IMR-90 (cell line): Measurements from ENCODE around the gene KLHDC9. TPM values are rescaled to one million over a fixed set of nuclear protein-coding genes. Genes with fewer than 3 reads are reported as not detected.

Experiments used
- ATAC-seq: fragments of 200-7000 bp; cut with Tn5 transposase; 2 replicates; pipeline ENCODE4 v1.9.1; 2020; ENCODE audit warnings: low read depth, mild to moderate bottlenecking, moderate library complexity
- BruUV-seq: library from RNA; stranded (reverse); fragments of 400-500 nt; replicated peaks from 2 replicates; lab custom pipeline; 2021; lab: Mats Ljungman, UMichigan
- CTCF ChIA-PET: fragments of 300-600 bp; formaldehyde crosslinking; extraction: SDS; loops from one replicate; lab custom pipeline; 2021; ENCODE audit warnings: antibody characterized with exemption; lab: Yijun Ruan, JAX
- POLR2A ChIA-PET: fragments of 300-600 bp; sonication (Branson Sonifier 250); formaldehyde crosslinking; loops from one replicate; lab custom pipeline; 2022; ENCODE audit warnings: antibody characterized with exemption; ENCODE audit not compliant: unreplicated experiment; lab: Charles Lee
- DNase-seq: peaks from one replicate; pipeline ENCODE4 v3.0.0; 2013
- H2AFZ ChIP-seq: replicated peaks from 2 replicates; pipeline ENCODE3; 2013; ENCODE audit warnings: low read length, mild to moderate bottlenecking; ENCODE audit not compliant: poor library complexity
- H2AK5ac ChIP-seq: 2 replicates; pipeline ENCODE4 v1.6.1; 2013; ENCODE audit warnings: low read depth, low read length, inconsistent platforms
- H2AK9ac ChIP-seq: replicated peaks from 2 replicates; pipeline ENCODE3; 2013; ENCODE audit warnings: mild to moderate bottlenecking, low read depth, low read length, moderate library complexity; ENCODE audit not compliant: poor library complexity
- H2BK120ac ChIP-seq: 2 replicates; pipeline ENCODE4 v1.6.1; 2013; ENCODE audit warnings: low read depth, low read length, inconsistent platforms
- H2BK15ac ChIP-seq: 3 replicates; pipeline ENCODE4 v1.6.1; 2013; ENCODE audit warnings: low read depth, low read length, inconsistent platforms
- H2BK20ac ChIP-seq: 2 replicates; pipeline ENCODE4 v1.6.1; 2013; ENCODE audit warnings: low read depth, mild to moderate bottlenecking, inconsistent platforms, low read length, moderate library complexity
- H2BK5ac ChIP-seq: 2 replicates; pipeline ENCODE4 v1.6.1; 2013; ENCODE audit warnings: mild to moderate bottlenecking, low read depth, low read length, inconsistent platforms; ENCODE audit not compliant: poor library complexity, severe bottlenecking
- H3K14ac ChIP-seq: replicated peaks from 2 replicates; pipeline ENCODE4 v1.6.1; 2013; ENCODE audit warnings: low read depth, low read length, inconsistent platforms
- H3K18ac ChIP-seq: 2 replicates; pipeline ENCODE4 v1.6.1; 2013; ENCODE audit warnings: low read depth, low read length, control low read depth
- H3K23ac ChIP-seq: 2 replicates; pipeline ENCODE4 v1.6.1; 2013; ENCODE audit warnings: low read depth, low read length, inconsistent platforms
- H3K27ac ChIP-seq: 2 replicates; pipeline ENCODE4 v1.5.1; 2013; ENCODE audit warnings: mild to moderate bottlenecking, control low read depth, low read length; ENCODE audit not compliant: insufficient read depth
- H3K27me3 ChIP-seq: 2 replicates; pipeline ENCODE4 v1.6.1; 2013; ENCODE audit warnings: low read length; ENCODE audit not compliant: control insufficient read depth, insufficient read depth
- H3K36me3 ChIP-seq: 2 replicates; pipeline ENCODE4 v1.6.1; 2013; ENCODE audit warnings: low read length, mixed read lengths; ENCODE audit not compliant: control insufficient read depth, insufficient read depth
- H3K4ac ChIP-seq: 2 replicates; pipeline ENCODE4 v1.6.1; 2013; ENCODE audit warnings: low read depth, low read length, inconsistent platforms
- H3K4me1 ChIP-seq: 2 replicates; pipeline ENCODE4 v1.6.1; 2013; ENCODE audit warnings: low read length, mixed read lengths; ENCODE audit not compliant: control insufficient read depth, insufficient read depth
- H3K4me2 ChIP-seq: 2 replicates; pipeline ENCODE4 v1.6.1; 2013; ENCODE audit warnings: low read depth, mild to moderate bottlenecking, control low read depth, low read length, moderate library complexity
- H3K4me3 ChIP-seq: 2 replicates; pipeline ENCODE4 v1.5.1; 2013; ENCODE audit warnings: low read depth, mild to moderate bottlenecking, control low read depth, low read length, moderate library complexity; ENCODE audit not compliant: insufficient read depth
- H3K56ac ChIP-seq: 2 replicates; pipeline ENCODE4 v1.6.1; 2013; ENCODE audit warnings: low read length, inconsistent platforms; ENCODE audit not compliant: insufficient read depth; ENCODE audit errors: extremely low read depth
- H3K79me1 ChIP-seq, 2 experiments: 2 replicates each; pipeline ENCODE4 v1.6.1; 2013; ENCODE audit warnings: low read length in 2 of 2, inconsistent platforms in 1 of 2, low read depth in 1 of 2
- H3K9ac ChIP-seq: 2 replicates; pipeline ENCODE4 v1.6.1; 2013; ENCODE audit warnings: low read depth, low read length, control low read depth
- H3K9me1 ChIP-seq: 2 replicates; pipeline ENCODE4 v1.6.1; 2013; ENCODE audit warnings: low read length, inconsistent platforms; ENCODE audit not compliant: insufficient read depth
- H3K9me3 ChIP-seq: 2 replicates; pipeline ENCODE4 v1.6.1; 2013; ENCODE audit warnings: low read length; ENCODE audit not compliant: control insufficient read depth, insufficient read depth
- H4K20me1 ChIP-seq: 2 replicates; pipeline ENCODE4 v1.6.1; 2013; ENCODE audit warnings: low read length, inconsistent platforms; ENCODE audit not compliant: insufficient read depth
- H4K5ac ChIP-seq: 2 replicates; pipeline ENCODE4 v1.6.1; 2013; ENCODE audit warnings: mild to moderate bottlenecking, low read depth, low read length, control low read depth
- H4K8ac ChIP-seq, 2 experiments: 2 replicates each; pipeline ENCODE4 v1.6.1; 2013; ENCODE audit warnings: low read depth in 2 of 2, low read length in 2 of 2, control low read depth in 1 of 2, inconsistent platforms in 1 of 2
- H4K91ac ChIP-seq: 2 replicates; pipeline ENCODE4 v1.6.1; 2013; ENCODE audit warnings: low read depth, low read length, inconsistent platforms; ENCODE audit not compliant: insufficient read depth
- BHLHE40 ChIP-seq: fragments of 150-350 bp; IDR thresholded peaks from 2 replicates; pipeline ENCODE4 v1.6.1; 2016; ENCODE audit warnings: mild to moderate bottlenecking, low read depth, low read length
- CHD1 ChIP-seq: IDR thresholded peaks from 2 replicates; pipeline ENCODE4 v1.6.1; 2012; ENCODE audit warnings: low read depth, low read length, improper control_type of control experiment
- FOS ChIP-seq: fragments of 150-350 bp; IDR thresholded peaks from 2 replicates; pipeline ENCODE4 v1.6.1; 2016; ENCODE audit warnings: low read depth, low read length
- MAFK ChIP-seq: IDR thresholded peaks from 2 replicates; pipeline ENCODE4 v1.6.1; 2012; ENCODE audit warnings: low read depth, low read length, improper control_type of control experiment
- NFE2L2 ChIP-seq: fragments of 150-350 bp; IDR thresholded peaks from 2 replicates; pipeline ENCODE4 v1.6.1; 2016; ENCODE audit warnings: low read depth, mild to moderate bottlenecking, low read length
- RFX5 ChIP-seq: IDR thresholded peaks from 2 replicates; pipeline ENCODE4 v1.8.0; 2012; ENCODE audit warnings: low read depth, mild to moderate bottlenecking, low read length, moderate library complexity
- WGBS, 2 experiments: methylation state at CpG; one replicate each; pipeline versions ENCODE4 v1.1.5 to v1.1.7; 2013; ENCODE audit warnings: missing lambda C conversion rate in 2 of 2; ENCODE audit not compliant: insufficient read length in 1 of 2; ENCODE audit errors: extremely low coverage in 2 of 2; 5-methylcytosine and 5-hydroxymethylcytosine counted together
- dilution Hi-C: fragments of 300-500 bp; cut with HindIII; formaldehyde crosslinking; loops from one replicate; pipeline ENCODE4 v1.14.3; 2018; ENCODE audit warnings: low sequenced_read_pairs; ENCODE audit not compliant: unreplicated experiment
- in situ Hi-C: fragments of 300-500 bp; cut with MboI; formaldehyde crosslinking; loops from 3 replicates; pipeline ENCODE4 v1.14.3; 2019; ENCODE audit warnings: low sequenced_read_pairs, inconsistent platforms, mixed read lengths
- intact Hi-C: fragments of 100-400 bp; cut with micrococcal nuclease; formaldehyde crosslinking; loops from 2 replicates; pipeline ENCODE4 v1.10.0; 2022
- polyA plus RNA-seq, 3 experiments: library from polyadenylated mRNA; depleted of rRNA; stranded (reverse); fragments of >200 nt; gene quantifications; 2 replicates each; pipeline ENCODE4 v1.2.3, GENCODE V29; 2012; ENCODE audit warnings: low replicate concordance in 1 of 3
- total RNA-seq: library from RNA; depleted of rRNA; stranded (reverse); fragments of >200 nt; gene quantifications from 2 replicates; pipeline ENCODE4 v1.2.3, GENCODE V29; 2012
- TF ChIP-seq, protein P1 (sequence below): conservative IDR thresholded peaks from 2 replicates; pipeline ENCODE4 v1.5.1; 2012; ENCODE audit warnings: mild to moderate bottlenecking, low read depth, low read length, improper control_type of control experiment
- TF ChIP-seq, protein P2 (sequence below): fragments of 150-350 bp; IDR thresholded peaks from 2 replicates; pipeline ENCODE4 v1.6.1; 2017; ENCODE audit warnings: mild to moderate bottlenecking, antibody characterized with exemption, low read length, low read depth

Gene KLHDC9
- total and polyA plus RNA-seq, 2 of the 4 experiments (the other 2 are of a cell fraction) = 0.18 to 0.70 TPM

DNA sequence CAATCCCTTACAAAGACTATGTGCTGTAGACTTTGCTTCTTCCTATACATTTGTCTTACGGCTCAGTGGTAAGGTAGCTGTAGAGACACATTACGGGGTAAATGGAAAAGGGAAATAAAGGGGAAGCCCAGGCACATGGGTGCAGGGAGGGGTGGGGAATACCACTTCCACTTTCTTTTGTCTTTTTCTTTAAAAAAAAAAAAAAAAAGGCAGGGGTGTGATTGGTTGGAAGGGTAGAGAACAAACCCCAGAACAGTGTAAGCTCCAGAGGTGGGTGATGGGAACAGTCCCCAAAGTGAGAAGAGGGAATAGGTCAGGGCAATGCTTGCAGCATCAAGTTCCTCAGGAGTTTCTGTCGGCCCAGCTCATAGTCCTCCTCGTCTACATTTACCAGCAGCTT lies 23.7 kb downstream of the KLHDC9 start:
- no peak overlapping the region for H4K5ac ChIP-seq
- H3K18ac ChIP-seq = no peak overlapping the region
- no peaks in the 10 kb centered on the region; the same call in 1 of the 2 replicates for H3K9me3 ChIP-seq
- peaks cover 51% of the 10 kb centered on the region for H3K36me3 ChIP-seq
- H2AK9ac ChIP-seq = no peak overlapping the region
- no peak overlapping the region for H2BK120ac ChIP-seq
- peaks cover 41 to 74% of the 10 kb centered on the region in 2 experiments for H3K79me1 ChIP-seq
- no peak overlapping the region for H3K4ac ChIP-seq
- H3K14ac ChIP-seq = no peak overlapping the region
- H2BK5ac ChIP-seq = no peak overlapping the region
- H2AK5ac ChIP-seq = no peak overlapping the region
- ChIA-PET CTCF (interaction anchor here (0.6 kb wide), 1 partner anchor 50 kb away, joined by 3 read pairs; no protein-coding TSS in a partner anchor), POLR2A (no interaction called here)
- no peak overlapping the region for H3K4me2 ChIP-seq
- no peak overlapping the region for H2BK15ac ChIP-seq
- peaks cover 20% of the 10 kb centered on the region for H3K9me1 ChIP-seq
- no CpG with 5 or more reads among the region's 4 CpGs for WGBS, 2 experiments
- H4K8ac ChIP-seq = no peak overlapping the region
- dilution Hi-C loops = no loop called here
- TF ChIP-seq FOS = no peak
- TF ChIP-seq BHLHE40 = no peak
- TF ChIP-seq, protein P1, sequence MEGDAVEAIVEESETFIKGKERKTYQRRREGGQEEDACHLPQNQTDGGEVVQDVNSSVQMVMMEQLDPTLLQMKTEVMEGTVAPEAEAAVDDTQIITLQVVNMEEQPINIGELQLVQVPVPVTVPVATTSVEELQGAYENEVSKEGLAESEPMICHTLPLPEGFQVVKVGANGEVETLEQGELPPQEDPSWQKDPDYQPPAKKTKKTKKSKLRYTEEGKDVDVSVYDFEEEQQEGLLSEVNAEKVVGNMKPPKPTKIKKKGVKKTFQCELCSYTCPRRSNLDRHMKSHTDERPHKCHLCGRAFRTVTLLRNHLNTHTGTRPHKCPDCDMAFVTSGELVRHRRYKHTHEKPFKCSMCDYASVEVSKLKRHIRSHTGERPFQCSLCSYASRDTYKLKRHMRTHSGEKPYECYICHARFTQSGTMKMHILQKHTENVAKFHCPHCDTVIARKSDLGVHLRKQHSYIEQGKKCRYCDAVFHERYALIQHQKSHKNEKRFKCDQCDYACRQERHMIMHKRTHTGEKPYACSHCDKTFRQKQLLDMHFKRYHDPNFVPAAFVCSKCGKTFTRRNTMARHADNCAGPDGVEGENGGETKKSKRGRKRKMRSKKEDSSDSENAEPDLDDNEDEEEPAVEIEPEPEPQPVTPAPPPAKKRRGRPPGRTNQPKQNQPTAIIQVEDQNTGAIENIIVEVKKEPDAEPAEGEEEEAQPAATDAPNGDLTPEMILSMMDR = no peak
- no peak for TF ChIP-seq NFE2L2
- TF ChIP-seq MAFK = no peak
- TF ChIP-seq RFX5 = no peak
- TF ChIP-seq CHD1 = no peak
- TF ChIP-seq, protein P2, sequence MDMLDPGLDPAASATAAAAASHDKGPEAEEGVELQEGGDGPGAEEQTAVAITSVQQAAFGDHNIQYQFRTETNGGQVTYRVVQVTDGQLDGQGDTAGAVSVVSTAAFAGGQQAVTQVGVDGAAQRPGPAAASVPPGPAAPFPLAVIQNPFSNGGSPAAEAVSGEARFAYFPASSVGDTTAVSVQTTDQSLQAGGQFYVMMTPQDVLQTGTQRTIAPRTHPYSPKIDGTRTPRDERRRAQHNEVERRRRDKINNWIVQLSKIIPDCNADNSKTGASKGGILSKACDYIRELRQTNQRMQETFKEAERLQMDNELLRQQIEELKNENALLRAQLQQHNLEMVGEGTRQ = no peak
- H2BK20ac ChIP-seq = no peak overlapping the region
- DNase-seq (no peak), ATAC-seq (no peak)
- no peak overlapping the region for H3K9ac ChIP-seq
- H3K4me1 ChIP-seq = peaks cover 15% of the 10 kb centered on the region
- in situ Hi-C loops = no loop called here
- no peak overlapping the region for H3K27ac ChIP-seq
- no peak overlapping the region for H3K56ac ChIP-seq
- no peak overlapping the region for H3K23ac ChIP-seq
- no peaks in the 10 kb centered on the region for H3K27me3 ChIP-seq
- H3K4me3 ChIP-seq = no peak overlapping the region
- intact Hi-C loops = no loop called here
- no peak overlapping the region for H2AFZ ChIP-seq
- H4K91ac ChIP-seq = no peak overlapping the region
- BruUV-seq = no TSS peak
- peaks cover 30% of the 10 kb centered on the region for H4K20me1 ChIP-seq
